ENCODE data around the gene GPR151. TPM values are rescaled to one million over a fixed set of nuclear protein-coding genes. Genes with fewer than 3 reads are reported as not detected.

The GPR151 gene
- total RNA-seq, 1 donor from 2014 or later: not detected

- no peak overlapping the region for H3K4me3 ChIP-seq (ENCODE audit: low read depth, low read length)
- TF ChIP-seq, protein P1, sequence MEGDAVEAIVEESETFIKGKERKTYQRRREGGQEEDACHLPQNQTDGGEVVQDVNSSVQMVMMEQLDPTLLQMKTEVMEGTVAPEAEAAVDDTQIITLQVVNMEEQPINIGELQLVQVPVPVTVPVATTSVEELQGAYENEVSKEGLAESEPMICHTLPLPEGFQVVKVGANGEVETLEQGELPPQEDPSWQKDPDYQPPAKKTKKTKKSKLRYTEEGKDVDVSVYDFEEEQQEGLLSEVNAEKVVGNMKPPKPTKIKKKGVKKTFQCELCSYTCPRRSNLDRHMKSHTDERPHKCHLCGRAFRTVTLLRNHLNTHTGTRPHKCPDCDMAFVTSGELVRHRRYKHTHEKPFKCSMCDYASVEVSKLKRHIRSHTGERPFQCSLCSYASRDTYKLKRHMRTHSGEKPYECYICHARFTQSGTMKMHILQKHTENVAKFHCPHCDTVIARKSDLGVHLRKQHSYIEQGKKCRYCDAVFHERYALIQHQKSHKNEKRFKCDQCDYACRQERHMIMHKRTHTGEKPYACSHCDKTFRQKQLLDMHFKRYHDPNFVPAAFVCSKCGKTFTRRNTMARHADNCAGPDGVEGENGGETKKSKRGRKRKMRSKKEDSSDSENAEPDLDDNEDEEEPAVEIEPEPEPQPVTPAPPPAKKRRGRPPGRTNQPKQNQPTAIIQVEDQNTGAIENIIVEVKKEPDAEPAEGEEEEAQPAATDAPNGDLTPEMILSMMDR (conservative IDR thresholded peaks at IDR 0.05; ENCODE audit: low read depth, low read length): no peak
- DNase-seq (ENCODE audit: low read depth): no peak
Measured at GRCh38 chr5:146539973-146540372, 24.0 kb upstream of the GPR151 start.

DNA sequence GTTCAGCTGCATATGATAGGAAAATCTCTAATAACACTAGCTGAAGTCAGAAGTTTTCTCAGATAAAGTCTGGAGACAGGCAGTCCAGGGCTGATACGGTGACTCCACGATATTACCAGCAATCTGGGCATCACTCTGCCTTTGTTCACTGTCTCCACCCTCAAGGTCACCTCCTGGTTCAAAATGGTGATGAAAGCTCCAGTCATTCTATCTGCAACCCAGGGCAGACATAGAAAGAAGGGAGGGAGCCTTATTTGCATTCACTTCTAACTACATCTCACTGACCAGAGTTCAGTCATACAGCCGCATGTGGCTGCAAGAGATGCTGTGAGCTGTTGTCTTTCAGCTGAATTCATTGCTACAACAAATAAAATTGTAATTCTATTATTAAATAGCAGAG lies 22.4 kb upstream of the GPR151 start:
- no peak overlapping the region for H3K4me3 ChIP-seq (ENCODE audit: low read depth, low read length)
- TF ChIP-seq, protein P1 (conservative IDR thresholded peaks at IDR 0.05; ENCODE audit: low read depth, low read length): no peak
- no peak for DNase-seq (ENCODE audit: low read depth)

- DNase-seq (ENCODE audit: low read depth): no peak
- TF ChIP-seq, protein P1 (conservative IDR thresholded peaks at IDR 0.05; ENCODE audit: low read depth, low read length): no peak
- no peak overlapping the region for H3K4me3 ChIP-seq (ENCODE audit: low read depth, low read length)
Measured at GRCh38 chr5:146533882-146534281, 17.9 kb upstream of the GPR151 start.

GRCh38 chr5:146533260-146533857 lies 17.4 kb upstream of the GPR151 start:
- TF ChIP-seq, protein P1 (conservative IDR thresholded peaks at IDR 0.05; ENCODE audit: low read depth, low read length): peak; percentile 88
- H3K4me3 ChIP-seq (ENCODE audit: low read depth, low read length): no peak overlapping the region
- DNase-seq (ENCODE audit: low read depth): no peak

DNA sequence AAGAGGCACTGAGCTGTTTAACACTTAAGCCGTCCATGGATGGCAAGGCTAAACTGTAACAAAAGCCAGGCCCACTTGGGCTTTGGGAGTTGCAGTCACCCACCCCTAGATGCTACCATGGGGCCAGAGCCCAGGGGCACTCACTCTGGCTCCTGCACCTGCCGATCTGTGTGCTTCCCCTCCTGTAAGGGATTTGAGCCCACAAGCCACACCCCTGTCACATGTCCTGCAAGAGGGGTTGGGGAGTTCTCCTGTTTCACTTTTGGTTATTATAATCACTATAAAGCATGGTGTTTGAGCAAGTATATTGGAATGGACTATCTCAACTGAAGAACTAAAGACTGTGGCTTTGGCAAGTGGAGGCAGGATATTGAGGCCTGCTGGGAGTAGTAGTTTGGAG lies 14.0 kb upstream of the GPR151 start:
- H3K4me3 ChIP-seq (ENCODE audit: low read depth, low read length): no peak overlapping the region
- no peak for DNase-seq (ENCODE audit: low read depth)
- TF ChIP-seq, protein P1 (conservative IDR thresholded peaks at IDR 0.05; ENCODE audit: low read depth, low read length): no peak

- TF ChIP-seq, protein P1 (conservative IDR thresholded peaks at IDR 0.05; ENCODE audit: low read depth, low read length): peak; percentile 20
- no peak overlapping the region for H3K4me3 ChIP-seq (ENCODE audit: low read depth, low read length)
- no peak for DNase-seq (ENCODE audit: low read depth)
Measured at GRCh38 chr5:146528236-146528635, 12.2 kb upstream of the GPR151 start.

GRCh38 chr5:146527785-146528184 lies 11.8 kb upstream of the GPR151 start:
- DNase-seq (ENCODE audit: low read depth): no peak
- TF ChIP-seq, protein P1 (conservative IDR thresholded peaks at IDR 0.05; ENCODE audit: low read depth, low read length): no peak
- no peak overlapping the region for H3K4me3 ChIP-seq (ENCODE audit: low read depth, low read length)

Measured in epithelial cell of proximal tubule (primary cell).